GM19395 (cell line): ENCODE results near the gene GLIPR1L2.
"Not testable (repeated sequence)": the region's sequence is repeated elsewhere in the genome, so short reads cannot be mapped to it uniquely, and the experiment has no call there.

Experiments used
- ATAC-seq: cut with Tn5 transposase; IDR thresholded peaks from one replicate; pipeline ENCODE4 v1.9.1; 2021; ENCODE audit warnings: mild to moderate bottlenecking, moderate library complexity; ENCODE audit not compliant: unreplicated experiment

Gene GLIPR1L2

GRCh38 chr12:75390899-75391538 lies at the start of gene GLIPR1L2:
Gene GLIPR1L2, plus strand, starts transcription at chr12:75391089. Its CDS starts 28 bp downstream, at chr12:75391117.
- ATAC-seq, result peak; percentile 98

DNA sequence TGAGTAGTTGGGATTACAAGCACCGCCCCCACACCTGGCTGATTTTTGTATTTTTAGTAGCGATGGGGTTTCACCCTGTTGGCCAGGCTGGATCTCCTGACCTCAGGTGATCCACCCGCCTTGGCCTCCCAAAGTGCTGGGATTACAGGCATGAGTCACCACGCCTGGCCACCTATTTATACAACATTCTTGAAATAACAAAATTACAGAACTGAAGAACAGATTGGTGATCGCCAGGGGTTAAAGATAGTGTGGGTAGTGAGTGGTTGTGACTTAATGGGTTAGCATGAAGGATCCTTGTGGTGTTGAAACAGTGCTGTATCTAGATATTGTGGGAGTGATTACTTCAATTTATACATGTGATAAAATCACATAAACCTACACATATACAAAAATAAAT lies 49.0 kb upstream of the GLIPR1L2 start:
- ATAC-seq, result no peak

DNA sequence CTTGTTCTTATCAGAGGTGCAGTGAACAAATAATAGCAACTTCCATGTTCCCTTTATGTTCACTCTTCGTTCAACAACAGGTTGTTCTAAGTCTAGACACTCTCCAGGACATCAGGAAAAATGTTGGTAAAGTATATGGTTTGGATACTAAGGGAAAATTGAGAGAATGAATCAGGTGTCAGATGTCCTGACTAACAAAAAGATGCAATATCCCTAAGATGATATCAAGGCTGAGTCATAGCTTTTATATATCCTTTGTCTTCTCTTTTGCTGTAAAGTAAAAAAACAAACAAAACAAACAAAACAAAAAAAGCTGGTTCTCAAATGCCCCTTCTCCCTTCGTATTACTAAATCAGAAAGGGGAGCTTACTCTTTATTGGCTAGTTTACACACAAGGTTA lies 45.4 kb upstream of the GLIPR1L2 start:
- no peak for ATAC-seq

DNA sequence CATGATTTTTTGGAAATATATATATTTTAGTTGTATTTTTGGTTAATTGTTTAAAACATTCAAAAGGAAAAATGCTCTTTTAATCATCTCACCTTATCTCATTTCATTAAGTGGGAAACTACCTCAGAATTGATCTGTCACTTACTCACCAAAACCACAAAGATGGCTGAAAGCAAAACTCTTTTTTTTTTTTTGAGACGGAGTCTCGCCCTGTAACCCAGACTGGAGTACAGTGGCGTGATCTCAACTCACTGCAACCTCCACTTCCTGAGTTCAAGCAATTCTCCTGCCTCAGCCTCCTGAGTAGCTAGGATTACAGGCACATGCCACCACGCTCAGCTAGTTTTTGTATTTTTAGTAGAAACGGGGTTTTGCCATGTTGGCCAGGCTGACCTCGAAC lies 44.7 kb upstream of the GLIPR1L2 start:
- ATAC-seq, result not testable (repeated sequence)

- ATAC-seq, result no peak
Observed at GRCh38 chr12:75349946-75350345, 40.9 kb upstream of the GLIPR1L2 start.

DNA sequence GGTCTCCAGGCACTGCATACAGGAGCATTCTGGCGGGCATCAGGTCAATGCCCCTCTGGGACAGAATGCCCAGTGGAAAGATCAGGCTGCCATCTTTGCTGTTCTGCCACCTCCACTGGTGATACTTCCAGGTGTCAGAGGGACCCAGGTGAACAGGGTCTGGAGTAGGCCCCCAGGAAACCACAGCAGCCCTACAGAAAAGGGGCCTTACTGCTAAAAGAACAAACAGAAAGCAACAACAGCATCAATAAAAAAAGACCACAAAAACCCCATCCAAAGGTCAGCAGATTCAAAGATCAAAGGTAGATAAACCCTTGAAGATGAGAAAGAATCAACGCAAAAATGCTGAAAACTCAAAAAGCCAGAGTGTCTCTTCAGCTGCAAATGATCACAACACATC lies 40.5 kb upstream of the GLIPR1L2 start:
- ATAC-seq, result no peak

DNA sequence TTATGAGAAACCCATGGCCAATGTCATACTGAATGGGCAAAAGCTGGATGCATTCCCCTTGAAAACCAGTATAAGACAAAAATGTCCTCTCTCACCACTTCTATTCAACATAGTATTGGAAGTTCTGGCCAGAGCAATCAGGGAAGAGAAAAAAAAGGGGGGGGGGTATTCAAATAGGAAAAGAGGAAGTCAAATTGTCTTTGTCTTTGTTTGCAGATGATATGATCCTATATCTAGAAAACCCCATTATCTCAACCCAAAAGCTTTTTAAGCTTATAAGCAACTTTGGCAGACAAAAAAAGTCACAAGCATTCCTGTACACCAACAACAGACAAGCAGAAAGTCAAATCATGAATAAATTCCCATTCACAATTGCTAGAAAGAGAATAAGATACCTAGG lies 36.9 kb upstream of the GLIPR1L2 start:
- no peak for ATAC-seq

GRCh38 chr12:75360920-75361319 lies 30.0 kb upstream of the GLIPR1L2 start:
- no peak for ATAC-seq

GRCh38 chr12:75361408-75361807 lies 29.5 kb upstream of the GLIPR1L2 start:
- no peak for ATAC-seq

DNA sequence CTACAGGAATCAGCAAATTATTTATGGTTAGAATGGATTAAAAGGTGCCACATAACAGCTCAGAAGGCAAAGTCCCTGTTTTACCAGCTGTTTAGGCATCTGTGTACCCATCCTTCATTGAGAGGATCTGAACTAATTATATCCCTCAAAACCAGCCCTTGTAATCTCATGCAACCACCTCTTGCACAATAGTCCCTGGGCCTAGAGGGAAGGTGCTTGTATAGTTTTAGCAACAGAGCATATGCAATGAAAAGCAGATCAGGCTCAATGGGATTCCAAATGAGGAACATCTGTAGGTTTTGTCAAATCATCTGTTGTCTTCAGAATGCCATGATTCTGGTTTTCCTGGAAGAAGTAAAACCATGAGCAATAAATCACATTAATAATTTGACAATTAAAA lies 26.0 kb upstream of the GLIPR1L2 start:
- no peak for ATAC-seq

GRCh38 chr12:75366629-75367028 lies 24.3 kb upstream of the GLIPR1L2 start:
- ATAC-seq, result peak; percentile 84

DNA sequence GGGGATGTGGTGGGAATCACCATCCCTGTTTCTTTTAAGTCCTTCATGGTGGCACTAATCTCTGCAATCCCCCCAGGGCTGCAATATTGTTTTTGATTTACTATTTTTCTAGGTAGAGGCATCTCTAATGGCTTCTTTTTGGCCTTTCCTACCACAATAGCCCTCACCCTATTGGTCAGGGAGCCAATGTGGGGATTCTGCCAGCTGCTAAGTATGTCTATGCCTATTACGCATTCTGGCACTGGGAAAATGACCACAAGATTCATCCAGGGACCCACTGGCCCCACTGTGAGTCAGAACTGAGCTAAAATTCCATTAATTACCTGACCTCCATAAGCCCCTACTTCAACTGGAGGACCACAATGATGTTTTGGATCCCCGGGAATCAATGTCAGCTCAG lies 15.9 kb upstream of the GLIPR1L2 start:
- ATAC-seq, result no peak

DNA sequence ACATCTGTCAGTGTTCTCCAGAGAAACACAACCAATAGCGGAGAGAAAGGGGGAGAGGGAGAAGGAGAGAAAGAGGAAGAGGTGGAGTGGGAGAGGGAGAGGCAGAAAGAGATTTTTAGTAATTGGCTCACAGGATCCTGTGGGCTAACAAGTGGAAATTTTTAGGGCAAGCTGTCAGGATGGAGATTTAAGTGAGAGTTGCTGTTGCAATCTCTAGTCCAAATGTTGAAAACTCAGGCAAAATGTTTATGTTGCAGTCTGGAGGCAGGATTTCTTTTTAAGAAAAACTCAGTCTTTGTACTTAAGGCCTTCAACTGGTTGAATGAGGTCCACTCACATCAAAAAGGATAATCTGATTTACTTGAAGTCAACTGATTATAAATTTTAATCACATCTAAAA lies 12.5 kb upstream of the GLIPR1L2 start:
- ATAC-seq, result no peak

DNA sequence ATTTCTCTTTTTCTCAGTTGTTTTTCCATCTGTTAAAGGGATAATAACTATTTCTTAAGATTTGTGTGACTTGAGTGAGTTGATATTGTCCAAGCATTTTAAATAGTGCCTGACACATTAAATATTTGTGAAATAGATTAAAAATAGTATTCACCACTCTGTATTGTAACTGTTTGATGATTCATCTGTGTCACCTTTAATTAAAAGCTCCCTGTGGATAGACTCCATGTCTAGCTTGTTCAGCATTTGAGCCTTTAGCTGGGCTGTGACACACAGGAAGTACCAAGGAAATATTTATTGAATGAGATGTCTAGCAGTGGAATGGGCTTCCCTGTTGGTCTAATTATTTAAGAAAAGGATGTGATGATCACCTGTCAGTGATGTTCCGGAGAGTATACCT lies 1.8 kb upstream of the GLIPR1L2 start:
- ATAC-seq, result no peak

DNA sequence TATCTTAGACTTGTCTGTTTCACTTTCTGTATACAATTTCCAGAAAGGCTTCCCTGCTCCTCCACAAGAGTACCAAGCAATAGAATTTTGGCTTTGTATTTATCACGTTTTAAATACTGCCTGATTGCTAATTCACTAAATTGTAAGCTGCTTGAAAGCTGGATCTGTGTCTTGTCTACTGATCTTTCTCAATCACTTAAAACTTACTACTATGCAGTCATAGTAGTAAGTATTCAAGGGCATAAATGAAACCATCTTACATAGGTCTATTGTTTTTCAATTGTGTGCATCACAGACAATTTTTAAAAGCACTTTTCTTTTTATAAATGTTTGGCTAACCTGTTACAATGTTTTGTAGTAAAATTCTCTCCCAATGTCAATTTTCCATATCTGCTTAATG lies 1.2 kb upstream of the GLIPR1L2 start:
- no peak for ATAC-seq

- ATAC-seq, result peak; percentile 6
Observed at GRCh38 chr12:75390156-75390898, 562 bp upstream of the GLIPR1L2 start.

DNA sequence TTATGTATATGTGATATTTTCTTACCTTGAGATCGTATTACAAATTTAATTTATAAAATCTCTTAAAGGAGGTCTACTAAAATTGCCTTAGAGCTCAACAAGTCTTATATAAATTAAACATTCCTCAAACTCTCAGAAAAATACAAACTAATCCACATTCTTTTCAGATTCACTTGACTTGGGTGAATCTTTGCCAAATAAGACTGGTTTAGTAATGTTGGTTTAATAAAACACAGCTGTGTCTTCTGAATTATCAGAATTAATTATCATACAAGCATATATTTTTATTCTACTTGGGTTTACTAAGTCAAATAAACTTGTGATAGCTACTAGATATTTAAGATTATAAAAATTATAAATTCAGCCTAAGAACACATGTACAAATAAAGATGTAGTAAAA lies 13.3 kb downstream of the GLIPR1L2 start:
- ATAC-seq, result no peak

DNA sequence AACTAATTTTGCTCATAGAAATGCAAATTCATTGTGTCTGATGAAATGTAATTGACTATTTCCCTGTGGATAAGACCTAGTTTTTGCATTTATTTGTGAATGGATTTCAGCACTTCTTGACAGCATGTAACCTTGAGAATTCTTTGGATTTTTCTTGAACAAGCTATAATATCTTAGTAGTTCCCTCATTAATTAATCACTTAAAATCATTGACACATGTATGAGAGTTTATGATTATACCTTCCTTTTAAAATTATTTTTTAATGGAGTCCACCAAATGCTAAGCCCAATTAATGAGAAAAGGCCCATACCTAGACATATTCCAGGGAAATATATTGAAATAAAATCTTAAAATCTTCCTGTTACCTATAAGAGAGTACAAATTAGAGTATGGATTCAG lies 16.8 kb downstream of the GLIPR1L2 start:
- no peak for ATAC-seq

DNA sequence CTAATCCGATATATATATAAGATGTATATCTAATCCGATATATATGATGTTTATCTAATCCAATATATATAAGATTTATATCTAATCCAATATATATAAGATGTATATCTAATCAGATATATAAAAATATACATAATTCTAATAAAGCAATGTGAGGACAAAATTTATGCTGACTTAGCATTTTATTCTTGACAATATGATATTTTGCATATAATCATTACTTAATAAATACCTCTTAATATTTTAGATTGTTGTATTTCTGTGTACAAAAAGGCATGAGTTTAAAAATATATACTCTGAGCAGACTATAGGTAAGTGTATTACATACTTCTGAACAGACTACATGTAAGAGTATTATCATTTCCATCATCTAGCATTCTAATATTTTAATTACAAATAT lies 18.9 kb downstream of the GLIPR1L2 start:
- no peak for ATAC-seq

DNA sequence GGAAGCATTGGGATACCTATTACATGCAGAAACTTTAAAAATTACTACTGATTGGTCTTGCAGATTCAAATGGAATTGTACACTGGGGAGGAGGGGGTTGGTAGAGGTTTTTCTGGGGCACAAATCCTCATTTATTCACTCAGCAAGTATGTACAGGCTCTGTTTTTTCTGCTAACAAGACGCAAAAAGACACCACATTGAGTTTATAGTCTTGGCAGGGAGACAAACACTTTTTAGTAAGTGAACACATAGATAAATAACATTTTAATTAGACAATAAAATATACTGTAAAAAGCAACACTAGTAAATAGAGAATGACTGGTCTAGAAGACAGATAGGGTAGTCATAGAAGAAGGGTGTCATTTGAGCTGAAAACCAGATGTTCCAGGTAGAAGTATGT lies 23.8 kb downstream of the GLIPR1L2 start:
- ATAC-seq, result no peak

GRCh38 chr12:75419841-75420240 lies 29.0 kb downstream of the GLIPR1L2 start:
- no peak for ATAC-seq

DNA sequence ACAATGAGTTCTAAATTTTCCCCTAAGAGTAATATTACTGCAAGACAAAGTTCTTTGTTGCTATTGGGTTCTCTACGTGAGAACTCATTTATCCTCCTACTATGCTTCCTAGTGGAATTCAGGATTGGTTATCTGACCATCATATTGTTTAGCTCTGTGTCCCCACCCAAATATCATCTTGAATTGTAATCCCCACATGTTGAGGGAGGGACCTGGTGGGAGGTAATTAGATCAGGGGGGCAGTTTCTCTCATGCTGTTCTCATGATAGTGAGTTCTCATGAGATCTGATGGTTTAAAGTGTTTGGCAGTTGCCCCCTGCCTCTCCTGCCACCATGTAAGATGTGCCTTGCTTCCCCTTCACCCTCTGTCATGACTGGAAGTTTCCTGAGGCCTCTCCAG lies 36.6 kb downstream of the GLIPR1L2 start:
- ATAC-seq, result no peak

DNA sequence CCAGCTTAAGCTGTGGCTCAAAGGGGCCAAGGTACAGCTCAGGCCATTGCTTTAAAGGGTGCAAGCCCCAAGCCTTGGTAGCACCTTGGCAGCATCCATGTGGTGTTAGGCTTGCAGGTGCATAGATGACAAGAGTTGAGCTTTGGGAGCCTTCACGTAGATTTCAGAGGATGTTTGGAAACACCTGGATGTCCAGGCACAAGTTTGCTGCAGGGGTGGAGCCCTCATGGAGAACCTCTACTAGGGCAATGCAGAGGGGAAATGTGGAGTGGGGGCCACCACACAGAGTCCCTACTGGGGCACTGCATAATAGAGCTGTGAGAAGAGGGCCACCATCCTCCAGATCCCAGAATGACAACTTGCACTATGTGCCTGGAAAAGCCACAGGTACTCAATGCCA lies 37.9 kb downstream of the GLIPR1L2 start:
- ATAC-seq, result no peak
